ENCODE data around the gene HTT. TPM values are rescaled to one million over a fixed set of nuclear protein-coding genes. Genes with fewer than 3 reads are reported as not detected.

The HTT gene
- total and polyA plus RNA-seq, 2 donors = 12.8 to 17.9 TPM

DNA sequence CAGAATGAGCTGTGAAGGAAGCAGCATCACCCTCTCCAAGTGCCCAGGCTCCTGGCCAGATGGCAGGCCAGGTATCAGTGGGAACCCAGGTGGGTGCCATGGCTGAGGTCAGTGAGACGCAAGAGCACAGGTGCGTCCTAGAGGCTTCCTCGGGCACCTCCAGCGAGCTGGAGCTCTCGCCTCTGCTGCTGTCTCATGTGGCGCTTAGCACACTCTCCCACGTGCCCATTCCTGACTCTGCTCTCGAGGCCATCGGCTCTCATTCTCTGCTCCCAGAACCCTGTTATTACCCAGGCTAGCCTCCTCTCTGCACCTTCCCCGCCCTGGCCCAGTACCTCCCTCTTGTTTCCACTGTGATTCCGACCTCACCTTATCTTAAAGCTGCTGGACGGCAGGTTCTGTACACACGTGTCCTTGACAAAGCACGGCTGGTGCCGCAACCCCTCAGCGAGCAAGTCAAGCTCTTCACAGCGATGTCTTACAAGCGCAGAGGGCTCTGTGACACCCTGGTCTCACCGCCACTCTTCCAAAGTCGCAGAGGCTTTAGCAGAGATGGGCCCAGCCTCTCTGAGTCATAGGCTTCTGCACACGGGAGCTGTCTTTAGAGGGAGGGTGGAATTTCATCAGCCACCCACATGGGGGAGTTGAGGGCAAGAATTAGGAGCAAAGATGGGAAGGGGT, 159.1 kb downstream of the HTT start:
- DNase-seq (ENCODE audit: low read depth in 6 of 9, low spot score in 9 of 9) = no peak
- H3K4me1 ChIP-seq (ENCODE audit: control insufficient read depth in 2 of 2, insufficient read depth in 2 of 2, low read length in 2 of 2) = no peaks in the 10 kb centered on the region
- peaks cover 0 to 2% of the 10 kb centered on the region in 2 donors for H3K9me3 ChIP-seq (ENCODE audit: control insufficient read depth in 2 of 2, insufficient read depth in 1 of 2, low read length in 1 of 2)
- 95% methylated on average over 21 of the region's 21 CpGs for WGBS
- H3K27ac ChIP-seq (ENCODE audit: low read depth in 1 of 2, low read length in 1 of 2) = no peak overlapping the region
- H3K36me3 ChIP-seq (ENCODE audit: control insufficient read depth in 2 of 2, insufficient read depth in 2 of 2, low read length in 1 of 2) = peaks cover 71 to 82% of the 10 kb centered on the region in 2 donors
- H3K4me3 ChIP-seq (ENCODE audit: low read length in 2 of 2) = no peak overlapping the region
- H3K27me3 ChIP-seq (ENCODE audit: control insufficient read depth in 2 of 2, insufficient read depth in 1 of 2, low read length in 1 of 2) = no peaks in the 10 kb centered on the region

GRCh38 chr4:3234171-3235029, 159.9 kb downstream of the HTT start:
- no peak for DNase-seq (ENCODE audit: low read depth in 6 of 9, low spot score in 9 of 9)

DNA sequence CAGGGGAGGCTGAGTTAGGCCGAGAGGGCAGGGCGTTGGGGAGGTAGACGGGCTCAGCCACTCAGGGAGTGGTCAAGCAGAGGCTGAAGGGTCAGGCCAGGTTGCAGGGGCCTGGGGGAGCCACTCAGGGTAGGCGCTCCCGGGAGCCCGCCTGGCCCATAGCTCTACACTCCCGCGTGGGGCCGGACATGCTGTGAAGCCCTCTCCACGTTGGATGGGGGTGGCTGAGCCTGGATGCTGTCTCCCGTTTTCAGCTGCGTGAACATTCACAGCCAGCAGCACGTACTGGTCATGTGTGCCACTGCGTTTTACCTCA, 160.5 kb downstream of the HTT start:
- Histone ChIP-seq H3K9me3 (ENCODE audit: control insufficient read depth in 2 of 2, insufficient read depth in 1 of 2, low read length in 1 of 2) (no peaks in the 10 kb centered on the region), H3K27ac (ENCODE audit: low read depth in 1 of 2, low read length in 1 of 2) (no peak overlapping the region), H3K36me3 (ENCODE audit: control insufficient read depth in 2 of 2, insufficient read depth in 2 of 2, low read length in 1 of 2) (peaks cover 69 to 82% of the 10 kb centered on the region in 2 donors), H3K4me3 (ENCODE audit: low read length in 2 of 2) (no peak overlapping the region), H3K4me1 (ENCODE audit: control insufficient read depth in 2 of 2, insufficient read depth in 2 of 2, low read length in 2 of 2) (no peaks in the 10 kb centered on the region), H3K27me3 (ENCODE audit: control insufficient read depth in 2 of 2, insufficient read depth in 1 of 2, low read length in 1 of 2) (no peaks in the 10 kb centered on the region)
- DNase-seq (ENCODE audit: low read depth in 6 of 9, low spot score in 9 of 9) = no peak
- 99% methylated on average over 14 of the region's 14 CpGs for WGBS

More at GRCh38 chr4:3234171-3235029, 159.9 kb downstream of the HTT start:
- Histone ChIP-seq H3K36me3 (ENCODE audit: control insufficient read depth in 2 of 2, insufficient read depth in 2 of 2, low read length in 1 of 2) (peaks cover 70 to 82% of the 10 kb centered on the region in 2 donors), H3K27me3 (ENCODE audit: control insufficient read depth in 2 of 2, insufficient read depth in 1 of 2, low read length in 1 of 2) (no peaks in the 10 kb centered on the region), H3K4me3 (ENCODE audit: low read length in 2 of 2) (no peak overlapping the region), H3K4me1 (ENCODE audit: control insufficient read depth in 2 of 2, insufficient read depth in 2 of 2, low read length in 2 of 2) (no peaks in the 10 kb centered on the region), H3K27ac (ENCODE audit: low read depth in 1 of 2, low read length in 1 of 2) (no peak overlapping the region), H3K9me3 (ENCODE audit: control insufficient read depth in 2 of 2, insufficient read depth in 1 of 2, low read length in 1 of 2) (no peaks in the 10 kb centered on the region)
- WGBS = 97% methylated on average over 23 of the region's 23 CpGs

DNA sequence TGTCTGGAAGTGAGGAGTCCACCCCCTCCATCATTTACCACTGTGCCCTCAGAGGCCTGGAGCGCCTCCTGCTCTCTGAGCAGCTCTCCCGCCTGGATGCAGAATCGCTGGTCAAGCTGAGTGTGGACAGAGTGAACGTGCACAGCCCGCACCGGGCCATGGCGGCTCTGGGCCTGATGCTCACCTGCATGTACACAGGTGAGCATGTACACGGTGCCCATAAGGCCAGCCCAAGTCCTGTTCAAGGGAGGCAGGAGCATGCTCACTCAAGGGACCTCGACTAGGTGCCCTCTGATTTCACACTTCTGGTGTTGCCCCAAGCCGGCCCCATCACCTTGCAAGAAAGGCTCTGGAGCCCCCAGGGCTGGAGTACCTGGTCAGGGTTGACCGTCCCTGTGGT, 161.1 kb downstream of the HTT start:
- WGBS = 97% methylated on average over 11 of the region's 11 CpGs

GRCh38 chr4:3236326-3236878, 161.9 kb downstream of the HTT start:
- Histone ChIP-seq H3K27ac (ENCODE audit: low read depth in 1 of 2, low read length in 1 of 2) (no peak overlapping the region), H3K9me3 (ENCODE audit: control insufficient read depth in 2 of 2, insufficient read depth in 1 of 2, low read length in 1 of 2) (no peaks in the 10 kb centered on the region), H3K4me1 (ENCODE audit: control insufficient read depth in 2 of 2, insufficient read depth in 2 of 2, low read length in 2 of 2) (no peaks in the 10 kb centered on the region), H3K36me3 (ENCODE audit: control insufficient read depth in 2 of 2, insufficient read depth in 2 of 2, low read length in 1 of 2) (peaks cover 67 to 82% of the 10 kb centered on the region in 2 donors), H3K27me3 (ENCODE audit: control insufficient read depth in 2 of 2, insufficient read depth in 1 of 2, low read length in 1 of 2) (no peaks in the 10 kb centered on the region), H3K4me3 (ENCODE audit: low read length in 2 of 2) (no peak overlapping the region)
- WGBS = 95% methylated on average over 9 of the region's 9 CpGs
- DNase-seq (ENCODE audit: low read depth in 6 of 9, low spot score in 9 of 9) = no peak

More for the DNA sequence above, 161.1 kb downstream of the HTT start:
- Histone ChIP-seq H3K36me3 (ENCODE audit: control insufficient read depth in 2 of 2, insufficient read depth in 2 of 2, low read length in 1 of 2) (peaks cover 69 to 82% of the 10 kb centered on the region in 2 donors), H3K9me3 (ENCODE audit: control insufficient read depth in 2 of 2, insufficient read depth in 1 of 2, low read length in 1 of 2) (no peaks in the 10 kb centered on the region), H3K27ac (ENCODE audit: low read depth in 1 of 2, low read length in 1 of 2) (no peak overlapping the region), H3K4me3 (ENCODE audit: low read length in 2 of 2) (no peak overlapping the region), H3K27me3 (ENCODE audit: control insufficient read depth in 2 of 2, insufficient read depth in 1 of 2, low read length in 1 of 2) (no peaks in the 10 kb centered on the region), H3K4me1 (ENCODE audit: control insufficient read depth in 2 of 2, insufficient read depth in 2 of 2, low read length in 2 of 2) (no peaks in the 10 kb centered on the region)
- no peak for DNase-seq (ENCODE audit: low read depth in 6 of 9, low spot score in 9 of 9)

DNA sequence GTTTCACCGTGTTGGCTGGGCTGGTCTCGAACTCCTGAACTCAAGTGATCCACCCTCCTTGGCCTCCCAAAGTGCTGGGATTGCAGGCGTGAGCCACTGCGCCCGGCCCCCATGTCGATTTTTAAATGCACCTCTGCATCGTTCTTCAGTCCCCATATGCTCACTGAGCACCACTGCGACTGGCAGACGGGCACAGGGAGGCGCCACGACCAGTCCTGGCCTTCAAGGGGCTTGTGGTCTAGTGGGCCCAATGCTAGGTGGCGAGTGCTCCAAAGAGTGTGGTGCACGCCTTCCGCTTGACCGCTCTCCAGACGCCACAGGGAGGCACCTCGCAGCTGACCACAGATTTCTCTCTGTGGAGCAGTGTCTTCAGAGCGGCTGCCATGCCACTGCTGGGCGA, 162.8 kb downstream of the HTT start:
- Histone ChIP-seq H3K9me3 (ENCODE audit: control insufficient read depth in 2 of 2, insufficient read depth in 1 of 2, low read length in 1 of 2) (no peaks in the 10 kb centered on the region), H3K27me3 (ENCODE audit: control insufficient read depth in 2 of 2, insufficient read depth in 1 of 2, low read length in 1 of 2) (no peaks in the 10 kb centered on the region), H3K27ac (ENCODE audit: low read depth in 1 of 2, low read length in 1 of 2) (no peak overlapping the region), H3K36me3 (ENCODE audit: control insufficient read depth in 2 of 2, insufficient read depth in 2 of 2, low read length in 1 of 2) (peaks cover 68 to 81% of the 10 kb centered on the region in 2 donors), H3K4me1 (ENCODE audit: control insufficient read depth in 2 of 2, insufficient read depth in 2 of 2, low read length in 2 of 2) (no peaks in the 10 kb centered on the region), H3K4me3 (ENCODE audit: low read length in 2 of 2) (no peak overlapping the region)
- WGBS = 98% methylated on average over 19 of the region's 19 CpGs
- DNase-seq (ENCODE audit: low read depth in 6 of 9, low spot score in 9 of 9) = no peak

DNA sequence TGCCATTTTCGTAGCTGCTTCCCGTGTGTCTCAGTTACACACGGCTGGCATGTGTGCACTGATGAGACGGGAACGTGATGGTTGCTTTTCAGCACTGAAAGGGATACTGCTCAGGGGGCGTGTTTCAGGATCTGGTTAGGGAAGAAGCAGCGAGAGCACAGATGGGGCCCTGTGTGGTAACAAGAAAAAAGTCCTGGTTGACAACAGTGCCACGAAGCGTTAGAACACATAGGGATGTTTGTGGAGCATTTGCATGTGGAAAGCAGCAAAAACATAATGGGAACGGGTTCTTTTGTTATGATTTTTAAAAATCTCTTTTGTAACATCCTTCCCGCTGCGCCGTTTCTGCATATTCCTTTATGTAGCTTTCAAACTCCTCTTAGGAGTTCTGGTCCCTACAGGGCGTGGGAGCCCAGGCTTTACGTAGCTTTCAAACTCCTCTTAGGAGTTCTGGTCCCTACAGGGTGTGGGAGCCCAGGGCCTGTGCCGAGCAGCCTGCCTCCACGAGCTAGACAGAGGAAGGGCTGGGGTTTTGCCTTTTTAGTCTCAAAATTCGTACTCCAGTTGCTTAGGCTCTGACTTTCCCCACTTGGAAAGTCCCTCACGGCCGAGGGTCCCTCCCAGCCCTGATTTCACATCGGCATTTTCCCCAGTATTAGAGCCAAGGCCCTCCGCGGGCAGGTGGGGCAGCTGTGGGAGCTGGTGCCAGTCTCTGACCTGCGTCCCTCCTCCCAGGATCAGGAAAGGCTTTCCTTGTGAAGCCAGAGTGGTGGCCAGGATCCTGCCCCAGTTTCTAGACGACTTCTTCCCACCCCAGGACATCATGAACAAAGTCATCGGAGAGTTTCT, 163.5 kb downstream of the HTT start:
- Histone ChIP-seq H3K4me3 (ENCODE audit: low read length in 2 of 2) (no peak overlapping the region), H3K27ac (ENCODE audit: low read depth in 1 of 2, low read length in 1 of 2) (no peak overlapping the region), H3K27me3 (ENCODE audit: control insufficient read depth in 2 of 2, insufficient read depth in 1 of 2, low read length in 1 of 2) (no peaks in the 10 kb centered on the region), H3K36me3 (ENCODE audit: control insufficient read depth in 2 of 2, insufficient read depth in 2 of 2, low read length in 1 of 2) (peaks cover 62 to 76% of the 10 kb centered on the region in 2 donors), H3K9me3 (ENCODE audit: control insufficient read depth in 2 of 2, insufficient read depth in 1 of 2, low read length in 1 of 2) (no peaks in the 10 kb centered on the region), H3K4me1 (ENCODE audit: control insufficient read depth in 2 of 2, insufficient read depth in 2 of 2, low read length in 2 of 2) (no peaks in the 10 kb centered on the region)
- 96% methylated on average over 26 of the region's 26 CpGs for WGBS
- no peak for DNase-seq (ENCODE audit: low read depth in 6 of 9, low spot score in 9 of 9)

DNA sequence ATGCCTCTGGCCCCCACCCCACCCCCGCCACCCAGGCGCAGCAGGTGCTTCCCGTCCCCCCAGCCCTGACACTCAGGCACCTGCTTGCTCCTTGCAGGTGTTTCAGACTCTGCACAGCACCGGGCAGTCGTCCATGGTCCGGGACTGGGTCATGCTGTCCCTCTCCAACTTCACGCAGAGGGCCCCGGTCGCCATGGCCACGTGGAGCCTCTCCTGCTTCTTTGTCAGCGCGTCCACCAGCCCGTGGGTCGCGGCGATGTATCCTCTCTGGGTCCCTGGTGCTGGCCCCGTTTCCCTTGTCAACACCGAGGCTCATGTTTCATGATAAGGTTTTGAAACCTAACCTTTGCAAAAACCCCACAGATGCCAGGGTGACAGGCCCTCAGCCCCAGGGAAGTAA, 164.2 kb downstream of the HTT start:
- DNase-seq (ENCODE audit: low read depth in 6 of 9, low spot score in 9 of 9) = no peak
- Histone ChIP-seq H3K27ac (ENCODE audit: low read depth in 1 of 2, low read length in 1 of 2) (no peak overlapping the region), H3K27me3 (ENCODE audit: control insufficient read depth in 2 of 2, insufficient read depth in 1 of 2, low read length in 1 of 2) (no peaks in the 10 kb centered on the region), H3K36me3 (ENCODE audit: control insufficient read depth in 2 of 2, insufficient read depth in 2 of 2, low read length in 1 of 2) (peaks cover 54 to 68% of the 10 kb centered on the region in 2 donors), H3K4me1 (ENCODE audit: control insufficient read depth in 2 of 2, insufficient read depth in 2 of 2, low read length in 2 of 2) (no peaks in the 10 kb centered on the region), H3K4me3 (ENCODE audit: low read length in 2 of 2) (no peak overlapping the region), H3K9me3 (ENCODE audit: control insufficient read depth in 2 of 2, insufficient read depth in 1 of 2, low read length in 1 of 2) (no peaks in the 10 kb centered on the region)
- 92% methylated on average over 18 of the region's 18 CpGs for WGBS

Measured in thymus (tissue), 11 donors.